HEK293 (cell line): Measurements from ENCODE around the gene CDK2AP2.

Experiments used
- CTCF ChIA-PET: fragments of 350-600 bp; formaldehyde crosslinking; extraction: SDS; loops from one replicate; lab custom pipeline; 2021; ENCODE audit warnings: antibody characterized with exemption; lab: Yijun Ruan, JAX
- POLR2A ChIA-PET: fragments of 300-600 bp; formaldehyde crosslinking; extraction: SDS; loops from one replicate; lab custom pipeline; 2020; ENCODE audit warnings: antibody characterized with exemption, inconsistent platforms; lab: Yijun Ruan, JAX
- H3K27ac ChIP-seq: fragments of 200-500 bp; sonication (Bioruptor generic); 2 replicates; pipeline ENCODE4 v1.5.1; 2014; ENCODE audit warnings: low read depth, low read length, control low read depth, inconsistent platforms; ENCODE audit errors: extremely low read depth
- H3K36me3 ChIP-seq, 2 experiments: fragments of 200-500 bp in 1 of 2; sonication (Bioruptor generic) in 1 of 2; 1 replicate in 1 of 2; 2 replicates in 1 of 2; pipeline ENCODE4 v1.5.1; 2014 to 2017; ENCODE audit warnings: inconsistent platforms in 2 of 2, low read length in 2 of 2; ENCODE audit not compliant: control insufficient read depth in 2 of 2, insufficient read depth in 1 of 2
- H3K4me1 ChIP-seq: fragments of 200-500 bp; sonication (Bioruptor generic); 2 replicates; pipeline ENCODE4 v1.5.1; 2014; ENCODE audit warnings: mild to moderate bottlenecking, low read length, inconsistent platforms; ENCODE audit not compliant: control insufficient read depth, insufficient read depth
- H3K4me3 ChIP-seq: 2 replicates; pipeline ENCODE4 v1.5.1; 2011; ENCODE audit warnings: low read depth, mild to moderate bottlenecking, control low read depth, low read length, moderate library complexity
- H3K9me3 ChIP-seq: fragments of 200-500 bp; sonication (Bioruptor generic); 2 replicates; pipeline ENCODE4 v1.5.1; 2014; ENCODE audit warnings: low read depth, low read length, inconsistent platforms; ENCODE audit not compliant: control insufficient read depth, insufficient read depth
- HOXC10 ChIP-seq: sonication (generic); formaldehyde crosslinking; IDR thresholded peaks from 2 replicates; pipeline ENCODE4 v1.8.1; 2023; ENCODE audit warnings: mild to moderate bottlenecking, missing genetic modification reagents
- RBAK ChIP-seq: fragments of 450-650 bp; formaldehyde crosslinking; IDR thresholded peaks from 2 replicates; pipeline ENCODE4 v1.5.1; 2016; ENCODE audit warnings: missing biosample characterization, missing genetic modification characterization
- SP7 ChIP-seq: fragments of 450-650 bp; formaldehyde crosslinking; IDR thresholded peaks from 2 replicates; pipeline ENCODE4 v1.5.1; 2016; ENCODE audit warnings: missing biosample characterization, missing genetic modification characterization
- ZNF239 ChIP-seq: fragments of 450-650 bp; formaldehyde crosslinking; IDR thresholded peaks from 2 replicates; pipeline ENCODE4 v1.5.1; 2016; ENCODE audit warnings: missing biosample characterization, missing genetic modification characterization
- ZNF510 ChIP-seq: fragments of 450-650 bp; formaldehyde crosslinking; IDR thresholded peaks from 2 replicates; pipeline ENCODE4 v1.5.1; 2018; ENCODE audit warnings: mild to moderate bottlenecking, missing genetic modification characterization, missing biosample characterization; ENCODE audit not compliant: insufficient replicate concordance
- ZNF626 ChIP-seq: fragments of 450-650 bp; sonication (Bioruptor Pico); formaldehyde crosslinking; IDR thresholded peaks from 2 replicates; pipeline ENCODE4 v1.5.1; 2018; ENCODE audit warnings: missing biosample characterization, missing genetic modification characterization, inconsistent platforms
- ZNF629 ChIP-seq: fragments of 450-650 bp; formaldehyde crosslinking; IDR thresholded peaks from 2 replicates; pipeline ENCODE4 v1.5.1; 2017; ENCODE audit warnings: missing biosample characterization, missing genetic modification characterization
- ZNF707 ChIP-seq: fragments of 450-650 bp; formaldehyde crosslinking; IDR thresholded peaks from 2 replicates; pipeline ENCODE4 v1.5.1; 2016; ENCODE audit warnings: missing biosample characterization, missing genetic modification characterization
- ZNF830 ChIP-seq: fragments of 450-650 bp; IDR thresholded peaks from 2 replicates; pipeline ENCODE4 v1.5.0; 2018; ENCODE audit warnings: missing biosample characterization, missing genetic modification characterization, low read depth, mild to moderate bottlenecking, moderate library complexity
- TF ChIP-seq, protein P1 (sequence below): fragments of 450-650 bp; formaldehyde crosslinking; IDR thresholded peaks from 2 replicates; pipeline ENCODE4 v1.5.1; 2016; ENCODE audit warnings: missing biosample characterization, missing genetic modification characterization
- TF ChIP-seq, protein P2 (sequence below): fragments of 450-650 bp; formaldehyde crosslinking; IDR thresholded peaks from 2 replicates; pipeline ENCODE4 v1.5.1; 2016; ENCODE audit warnings: missing biosample characterization, missing genetic modification characterization
- TF ChIP-seq, protein P3 (sequence below): fragments of 450-650 bp; formaldehyde crosslinking; IDR thresholded peaks from 2 replicates; pipeline ENCODE4 v1.5.1; 2016; ENCODE audit warnings: missing biosample characterization, missing genetic modification characterization
- TF ChIP-seq, protein P4 (sequence below): fragments of 450-650 bp; formaldehyde crosslinking; conservative IDR thresholded peaks from 2 replicates; pipeline ENCODE4 v1.5.1; 2016; ENCODE audit warnings: low read depth, missing biosample characterization, missing genetic modification characterization
- TF ChIP-seq, protein P5 (sequence below): fragments of 450-650 bp; formaldehyde crosslinking; IDR thresholded peaks from 2 replicates; pipeline ENCODE4 v1.5.1; 2017; ENCODE audit warnings: missing biosample characterization, missing genetic modification characterization

Gene CDK2AP2

DNA sequence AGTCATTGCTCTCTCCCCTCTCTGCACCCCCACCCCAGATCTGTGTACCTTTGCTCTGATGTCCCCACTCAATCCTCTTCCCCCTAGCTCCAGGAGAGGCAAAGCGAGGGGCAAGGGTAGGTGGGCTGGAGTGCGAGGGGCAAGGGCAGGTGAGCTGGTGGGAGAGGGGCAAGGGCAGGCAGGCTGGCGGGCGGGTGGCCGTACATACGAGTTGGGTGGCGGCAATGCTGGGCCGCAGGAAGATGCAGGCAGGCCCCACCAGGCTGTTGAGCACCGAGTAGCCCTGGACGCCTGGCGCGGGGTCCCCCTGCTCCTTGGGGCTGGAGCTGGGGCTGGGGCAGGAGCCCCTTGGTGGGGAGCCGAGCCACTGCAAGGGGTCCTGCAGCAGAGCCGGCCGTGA, 14.4 kb upstream of the CDK2AP2 start (continued):
- TF ChIP-seq, protein P1, sequence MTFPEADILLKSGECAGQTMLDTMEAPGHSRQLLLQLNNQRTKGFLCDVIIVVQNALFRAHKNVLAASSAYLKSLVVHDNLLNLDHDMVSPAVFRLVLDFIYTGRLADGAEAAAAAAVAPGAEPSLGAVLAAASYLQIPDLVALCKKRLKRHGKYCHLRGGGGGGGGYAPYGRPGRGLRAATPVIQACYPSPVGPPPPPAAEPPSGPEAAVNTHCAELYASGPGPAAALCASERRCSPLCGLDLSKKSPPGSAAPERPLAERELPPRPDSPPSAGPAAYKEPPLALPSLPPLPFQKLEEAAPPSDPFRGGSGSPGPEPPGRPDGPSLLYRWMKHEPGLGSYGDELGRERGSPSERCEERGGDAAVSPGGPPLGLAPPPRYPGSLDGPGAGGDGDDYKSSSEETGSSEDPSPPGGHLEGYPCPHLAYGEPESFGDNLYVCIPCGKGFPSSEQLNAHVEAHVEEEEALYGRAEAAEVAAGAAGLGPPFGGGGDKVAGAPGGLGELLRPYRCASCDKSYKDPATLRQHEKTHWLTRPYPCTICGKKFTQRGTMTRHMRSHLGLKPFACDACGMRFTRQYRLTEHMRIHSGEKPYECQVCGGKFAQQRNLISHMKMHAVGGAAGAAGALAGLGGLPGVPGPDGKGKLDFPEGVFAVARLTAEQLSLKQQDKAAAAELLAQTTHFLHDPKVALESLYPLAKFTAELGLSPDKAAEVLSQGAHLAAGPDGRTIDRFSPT (tag by site-specific recombination) = no peak
- TF ChIP-seq ZNF830 (no peak), SP7 (tag by site-specific recombination) (no peak), ZNF510 (no peak)

DNA sequence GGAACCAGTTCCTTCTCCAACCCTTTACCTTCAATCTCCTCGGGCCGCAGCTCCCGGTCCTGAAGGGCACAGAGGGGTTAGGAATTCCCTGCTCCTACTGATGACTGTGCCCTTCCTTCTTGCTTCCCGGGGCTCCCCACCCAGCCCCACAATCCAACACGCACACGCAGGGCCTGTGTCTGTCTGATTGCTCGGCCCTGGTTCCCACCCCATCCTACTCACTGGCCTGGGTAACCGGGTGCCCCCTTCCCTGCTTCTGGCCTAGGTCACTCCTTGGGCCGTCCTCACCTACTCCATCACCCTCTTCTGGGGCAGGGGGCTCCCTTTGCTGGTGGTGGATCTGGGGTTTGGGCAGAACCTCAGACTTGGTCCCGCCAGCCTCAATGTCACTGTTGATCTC, 14.0 kb upstream of the CDK2AP2 start:
- no peak overlapping the region for H3K27ac ChIP-seq
- no peaks in the 10 kb centered on the region for H3K4me1 ChIP-seq
- no peak for TF ChIP-seq HOXC10 (CRISPR knock-in tag)
- no peak for TF ChIP-seq ZNF626 (tag by site-specific recombination)
- TF ChIP-seq, protein P2, sequence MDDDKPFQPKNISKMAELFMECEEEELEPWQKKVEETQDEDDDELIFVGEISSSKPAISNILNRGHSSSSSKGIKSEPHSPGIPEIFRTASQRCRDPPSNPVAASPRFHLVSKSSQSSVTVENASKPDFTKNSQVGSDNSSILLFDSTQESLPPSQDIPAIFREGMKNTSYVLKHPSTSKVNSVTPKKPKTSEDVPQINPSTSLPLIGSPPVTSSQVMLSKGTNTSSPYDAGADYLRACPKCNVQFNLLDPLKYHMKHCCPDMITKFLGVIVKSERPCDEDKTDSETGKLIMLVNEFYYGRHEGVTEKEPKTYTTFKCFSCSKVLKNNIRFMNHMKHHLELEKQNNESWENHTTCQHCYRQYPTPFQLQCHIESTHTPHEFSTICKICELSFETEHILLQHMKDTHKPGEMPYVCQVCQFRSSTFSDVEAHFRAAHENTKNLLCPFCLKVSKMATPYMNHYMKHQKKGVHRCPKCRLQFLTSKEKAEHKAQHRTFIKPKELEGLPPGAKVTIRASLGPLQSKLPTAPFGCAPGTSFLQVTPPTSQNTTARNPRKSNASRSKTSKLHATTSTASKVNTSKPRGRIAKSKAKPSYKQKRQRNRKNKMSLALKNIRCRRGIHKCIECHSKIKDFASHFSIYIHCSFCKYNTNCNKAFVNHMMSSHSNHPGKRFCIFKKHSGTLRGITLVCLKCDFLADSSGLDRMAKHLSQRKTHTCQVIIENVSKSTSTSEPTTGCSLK (tag by site-specific recombination) = no peak
- TF ChIP-seq ZNF707 (tag by site-specific recombination) = no peak
- TF ChIP-seq, protein P3, sequence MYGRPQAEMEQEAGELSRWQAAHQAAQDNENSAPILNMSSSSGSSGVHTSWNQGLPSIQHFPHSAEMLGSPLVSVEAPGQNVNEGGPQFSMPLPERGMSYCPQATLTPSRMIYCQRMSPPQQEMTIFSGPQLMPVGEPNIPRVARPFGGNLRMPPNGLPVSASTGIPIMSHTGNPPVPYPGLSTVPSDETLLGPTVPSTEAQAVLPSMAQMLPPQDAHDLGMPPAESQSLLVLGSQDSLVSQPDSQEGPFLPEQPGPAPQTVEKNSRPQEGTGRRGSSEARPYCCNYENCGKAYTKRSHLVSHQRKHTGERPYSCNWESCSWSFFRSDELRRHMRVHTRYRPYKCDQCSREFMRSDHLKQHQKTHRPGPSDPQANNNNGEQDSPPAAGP (tag by site-specific recombination) = no peak
- TF ChIP-seq, protein P4, sequence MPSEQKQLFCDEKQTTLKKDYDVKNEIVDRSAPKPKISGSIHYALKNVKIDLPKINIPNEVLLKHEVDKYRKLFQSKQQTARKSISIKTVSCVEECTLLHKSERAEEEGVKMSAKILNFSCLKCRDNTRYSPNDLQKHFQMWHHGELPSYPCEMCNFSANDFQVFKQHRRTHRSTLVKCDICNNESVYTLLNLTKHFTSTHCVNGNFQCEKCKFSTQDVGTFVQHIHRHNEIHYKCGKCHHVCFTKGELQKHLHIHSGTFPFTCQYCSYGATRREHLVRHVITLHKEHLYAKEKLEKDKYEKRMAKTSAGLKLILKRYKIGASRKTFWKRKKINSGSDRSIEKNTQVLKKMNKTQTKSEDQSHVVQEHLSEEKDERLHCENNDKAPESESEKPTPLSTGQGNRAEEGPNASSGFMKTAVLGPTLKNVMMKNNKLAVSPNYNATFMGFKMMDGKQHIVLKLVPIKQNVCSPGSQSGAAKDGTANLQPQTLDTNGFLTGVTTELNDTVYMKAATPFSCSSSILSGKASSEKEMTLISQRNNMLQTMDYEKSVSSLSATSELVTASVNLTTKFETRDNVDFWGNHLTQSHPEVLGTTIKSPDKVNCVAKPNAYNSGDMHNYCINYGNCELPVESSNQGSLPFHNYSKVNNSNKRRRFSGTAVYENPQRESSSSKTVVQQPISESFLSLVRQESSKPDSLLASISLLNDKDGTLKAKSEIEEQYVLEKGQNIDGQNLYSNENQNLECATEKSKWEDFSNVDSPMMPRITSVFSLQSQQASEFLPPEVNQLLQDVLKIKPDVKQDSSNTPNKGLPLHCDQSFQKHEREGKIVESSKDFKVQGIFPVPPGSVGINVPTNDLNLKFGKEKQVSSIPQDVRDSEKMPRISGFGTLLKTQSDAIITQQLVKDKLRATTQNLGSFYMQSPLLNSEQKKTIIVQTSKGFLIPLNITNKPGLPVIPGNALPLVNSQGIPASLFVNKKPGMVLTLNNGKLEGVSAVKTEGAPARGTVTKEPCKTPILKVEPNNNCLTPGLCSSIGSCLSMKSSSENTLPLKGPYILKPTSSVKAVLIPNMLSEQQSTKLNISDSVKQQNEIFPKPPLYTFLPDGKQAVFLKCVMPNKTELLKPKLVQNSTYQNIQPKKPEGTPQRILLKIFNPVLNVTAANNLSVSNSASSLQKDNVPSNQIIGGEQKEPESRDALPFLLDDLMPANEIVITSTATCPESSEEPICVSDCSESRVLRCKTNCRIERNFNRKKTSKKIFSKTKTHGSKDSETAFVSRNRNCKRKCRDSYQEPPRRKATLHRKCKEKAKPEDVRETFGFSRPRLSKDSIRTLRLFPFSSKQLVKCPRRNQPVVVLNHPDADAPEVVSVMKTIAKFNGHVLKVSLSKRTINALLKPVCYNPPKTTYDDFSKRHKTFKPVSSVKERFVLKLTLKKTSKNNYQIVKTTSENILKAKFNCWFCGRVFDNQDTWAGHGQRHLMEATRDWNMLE (tag by site-specific recombination) = no peak
- TF ChIP-seq, protein P5, sequence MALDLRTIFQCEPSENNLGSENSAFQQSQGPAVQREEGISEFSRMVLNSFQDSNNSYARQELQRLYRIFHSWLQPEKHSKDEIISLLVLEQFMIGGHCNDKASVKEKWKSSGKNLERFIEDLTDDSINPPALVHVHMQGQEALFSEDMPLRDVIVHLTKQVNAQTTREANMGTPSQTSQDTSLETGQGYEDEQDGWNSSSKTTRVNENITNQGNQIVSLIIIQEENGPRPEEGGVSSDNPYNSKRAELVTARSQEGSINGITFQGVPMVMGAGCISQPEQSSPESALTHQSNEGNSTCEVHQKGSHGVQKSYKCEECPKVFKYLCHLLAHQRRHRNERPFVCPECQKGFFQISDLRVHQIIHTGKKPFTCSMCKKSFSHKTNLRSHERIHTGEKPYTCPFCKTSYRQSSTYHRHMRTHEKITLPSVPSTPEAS (tag by site-specific recombination) = no peak
- TF ChIP-seq ZNF629 (tag by site-specific recombination) = no peak
- no peak for TF ChIP-seq RBAK
- no peak for TF ChIP-seq ZNF239
- H3K9me3 ChIP-seq = no peaks in the 10 kb centered on the region
- no peaks in the 10 kb centered on the region for H3K36me3 ChIP-seq
- ChIA-PET POLR2A (interaction anchor here (0.6 kb wide), 1 partner anchor 179 kb away, joined by 6 read pairs; no protein-coding TSS in a partner anchor), CTCF (no interaction called here)
- H3K4me3 ChIP-seq = no peak overlapping the region
